BJ (cell line): Measurements from ENCODE around the gene SLC35F1. TPM values are rescaled to one million over a fixed set of nuclear protein-coding genes. Genes with fewer than 3 reads are reported as not detected.

Source experiments
- CTCF ChIA-PET: fragments of 350-600 bp; formaldehyde crosslinking; extraction: SDS; loops from one replicate; lab custom pipeline; 2021; ENCODE audit warnings: antibody characterized with exemption, inconsistent platforms; lab: Yijun Ruan, JAX
- POLR2A ChIA-PET: fragments of 300-600 bp; sonication (Branson Sonifier 250); formaldehyde crosslinking; extraction: SDS; loops from one replicate; lab custom pipeline; 2021; ENCODE audit warnings: antibody characterized with exemption; lab: Charles Lee
- DNase-seq: peaks from one replicate; pipeline ENCODE4 v3.0.0-alpha.2; 2011; ENCODE audit warnings: low read depth
- H3K27me3 ChIP-seq: 2 replicates; pipeline ENCODE4 v1.6.0; 2011; ENCODE audit warnings: low read length; ENCODE audit not compliant: control insufficient read depth, insufficient read depth
- H3K36me3 ChIP-seq: 2 replicates; pipeline ENCODE4 v1.5.1; 2011; ENCODE audit warnings: low read length; ENCODE audit not compliant: control insufficient read depth, insufficient read depth
- H3K4me3 ChIP-seq: 2 replicates; pipeline ENCODE4 v1.5.1; 2011; ENCODE audit warnings: low read depth, mild to moderate bottlenecking, control low read depth, low read length
- CTCF ChIP-seq: IDR thresholded peaks from 2 replicates; pipeline ENCODE4 v1.5.1; 2011; ENCODE audit warnings: low read depth, mild to moderate bottlenecking, control low read depth, inconsistent platforms, low read length, moderate library complexity; ENCODE audit not compliant: insufficient read depth
- polyA plus RNA-seq: library from polyadenylated mRNA; depleted of rRNA; stranded (reverse); fragments of >200 nt; gene quantifications from 2 replicates; pipeline ENCODE4 v1.2.3, GENCODE V29; 2011

SLC35F1 gene
- polyA plus RNA-seq, 1 experiment: not detected

- no peak for DNase-seq
- TF ChIP-seq CTCF: no peak
- H3K36me3 ChIP-seq: no peaks in the 10 kb centered on the region
- CTCF ChIA-PET: no interaction called here
- H3K27me3 ChIP-seq: no peaks in the 10 kb centered on the region
- POLR2A ChIA-PET: no interaction called here
- no peak overlapping the region for H3K4me3 ChIP-seq
These were observed 339.3 kb downstream of the SLC35F1 start for GRCh38 chr6:118246406-118246805.

- H3K27me3 ChIP-seq: no peaks in the 10 kb centered on the region
- no peak for TF ChIP-seq CTCF
- H3K36me3 ChIP-seq: no peaks in the 10 kb centered on the region
- CTCF ChIA-PET: no interaction called here
- POLR2A ChIA-PET: no interaction called here
- no peak for DNase-seq
- no peak overlapping the region for H3K4me3 ChIP-seq
These were observed 341.1 kb downstream of the SLC35F1 start for GRCh38 chr6:118248171-118248570.

GRCh38 chr6:118249680-118250079, 342.6 kb downstream of the SLC35F1 start:
- ChIA-PET CTCF (no interaction called here), POLR2A (no interaction called here)
- TF ChIP-seq CTCF: no peak
- Histone ChIP-seq H3K27me3 (no peaks in the 10 kb centered on the region), H3K36me3 (no peaks in the 10 kb centered on the region), H3K4me3 (no peak overlapping the region)
- no peak for DNase-seq

- H3K4me3 ChIP-seq: no peak overlapping the region
- no peaks in the 10 kb centered on the region for H3K36me3 ChIP-seq
- ChIA-PET CTCF (no interaction called here), POLR2A (no interaction called here)
- DNase-seq: no peak
- TF ChIP-seq CTCF: no peak
- no peaks in the 10 kb centered on the region for H3K27me3 ChIP-seq
These were observed 345.4 kb downstream of the SLC35F1 start for GRCh38 chr6:118252474-118252873.

- POLR2A ChIA-PET: no interaction called here
- no peak for TF ChIP-seq CTCF
- H3K36me3 ChIP-seq: no peaks in the 10 kb centered on the region
- CTCF ChIA-PET: no interaction called here
- DNase-seq: no peak
- H3K27me3 ChIP-seq: no peaks in the 10 kb centered on the region
- H3K4me3 ChIP-seq: no peak overlapping the region
These were observed 346.7 kb downstream of the SLC35F1 start for GRCh38 chr6:118253741-118254140.
